ENCODE results near the gene CLIC6. TPM values are rescaled to one million over a fixed set of nuclear protein-coding genes. Genes with fewer than 3 reads are reported as not detected.

Gene CLIC6
- total RNA-seq, 1 experiment from 2014 or later: not detected

DNA sequence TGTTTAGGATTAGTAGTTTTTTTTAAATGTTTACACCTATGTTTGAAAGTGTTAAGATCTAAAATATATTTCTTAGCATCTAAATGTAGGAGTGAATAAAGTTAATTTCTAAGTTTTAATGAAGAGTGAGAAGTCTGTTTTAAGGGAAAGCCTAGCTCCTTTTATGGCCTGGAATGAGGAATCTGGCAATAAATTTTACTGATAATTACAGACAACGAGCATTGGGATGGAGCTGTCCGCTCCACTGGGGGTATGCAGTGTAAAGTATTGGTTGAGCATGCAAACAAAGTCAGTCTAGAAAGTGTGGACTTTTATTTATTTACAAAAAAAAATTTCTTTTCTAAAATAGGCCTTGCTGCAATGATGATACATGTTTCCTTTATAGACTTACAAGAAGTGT, 19.0 kb downstream of the CLIC6 start:
- Histone ChIP-seq H2AFZ (ENCODE audit: low read length) (no peak overlapping the region), H3K4me1 (ENCODE audit: insufficient read depth, low read length) (peaks cover 28% of the 10 kb centered on the region), H3K4me2 (ENCODE audit: low read length) (no peak overlapping the region), H3K27me3 (ENCODE audit: low read length) (no peaks in the 10 kb centered on the region), H3K9ac (ENCODE audit: low read length) (no peak overlapping the region), H3K9me2 (replicated peaks; ENCODE audit: low read length) (no peaks in the 10 kb centered on the region), H3K27ac (ENCODE audit: low read length) (no peak overlapping the region), H3K79me2 (ENCODE audit: low read length) (no peaks in the 10 kb centered on the region), H4K20me1 (ENCODE audit: low read length) (no peaks in the 10 kb centered on the region), H3K9me3 (ENCODE audit: low read length) (no peaks in the 10 kb centered on the region), H3K4me3 (ENCODE audit: low read length) (no peak overlapping the region), H3F3A (ENCODE audit: low read length, unreplicated experiment) (no peaks in the 10 kb centered on the region), H3K36me3 (ENCODE audit: low read depth, low read length) (no peaks in the 10 kb centered on the region)
- DNase-seq (no peak), ATAC-seq (no peak)
- ChIA-PET POLR2A (ENCODE audit: unreplicated experiment) (no interaction called here), CTCF (interaction anchor here (0.6 kb wide), 1 partner anchor 56 kb away, joined by 3 read pairs; no protein-coding TSS in a partner anchor)
- intact Hi-C loops (cut with micrococcal nuclease): no loop called here
- TF ChIP-seq EZH2phosphoT487 (IDR thresholded peaks at IDR 0.05; ENCODE audit: borderline replicate concordance, low read length) (no peak), EZH2 (IDR thresholded peaks at IDR 0.05; ENCODE audit: low read length, unreplicated experiment) (no peak)
- TF ChIP-seq, protein P1, sequence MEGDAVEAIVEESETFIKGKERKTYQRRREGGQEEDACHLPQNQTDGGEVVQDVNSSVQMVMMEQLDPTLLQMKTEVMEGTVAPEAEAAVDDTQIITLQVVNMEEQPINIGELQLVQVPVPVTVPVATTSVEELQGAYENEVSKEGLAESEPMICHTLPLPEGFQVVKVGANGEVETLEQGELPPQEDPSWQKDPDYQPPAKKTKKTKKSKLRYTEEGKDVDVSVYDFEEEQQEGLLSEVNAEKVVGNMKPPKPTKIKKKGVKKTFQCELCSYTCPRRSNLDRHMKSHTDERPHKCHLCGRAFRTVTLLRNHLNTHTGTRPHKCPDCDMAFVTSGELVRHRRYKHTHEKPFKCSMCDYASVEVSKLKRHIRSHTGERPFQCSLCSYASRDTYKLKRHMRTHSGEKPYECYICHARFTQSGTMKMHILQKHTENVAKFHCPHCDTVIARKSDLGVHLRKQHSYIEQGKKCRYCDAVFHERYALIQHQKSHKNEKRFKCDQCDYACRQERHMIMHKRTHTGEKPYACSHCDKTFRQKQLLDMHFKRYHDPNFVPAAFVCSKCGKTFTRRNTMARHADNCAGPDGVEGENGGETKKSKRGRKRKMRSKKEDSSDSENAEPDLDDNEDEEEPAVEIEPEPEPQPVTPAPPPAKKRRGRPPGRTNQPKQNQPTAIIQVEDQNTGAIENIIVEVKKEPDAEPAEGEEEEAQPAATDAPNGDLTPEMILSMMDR (conservative IDR thresholded peaks at IDR 0.05; ENCODE audit: low read depth, low read length): no peak
- no TSS peak for BruUV-seq (replicated peaks)

DNA sequence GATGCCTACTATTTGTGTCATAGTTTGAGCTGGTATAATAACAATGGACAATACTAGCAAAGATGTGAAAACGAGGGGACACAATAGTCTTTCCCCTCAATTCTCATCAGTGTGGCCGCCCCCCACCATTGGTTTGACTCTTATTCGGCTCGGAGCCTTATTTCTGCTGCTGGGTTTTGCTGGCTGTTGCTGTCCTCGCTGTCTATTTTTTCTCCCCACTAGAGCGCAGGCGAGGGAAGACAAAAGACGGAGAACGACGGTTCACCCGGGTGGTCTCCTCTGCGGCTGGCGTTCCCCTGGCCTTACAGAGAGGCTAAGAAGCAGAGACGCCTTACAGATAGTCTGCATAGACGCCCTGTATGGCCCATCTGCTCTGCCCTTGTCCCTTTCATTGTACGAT, 19.4 kb downstream of the CLIC6 start:
- BruUV-seq (replicated peaks): no TSS peak
- ATAC-seq (no peak), DNase-seq (no peak)
- Histone ChIP-seq H3K9me3 (ENCODE audit: low read length) (no peaks in the 10 kb centered on the region), H3K79me2 (ENCODE audit: low read length) (no peaks in the 10 kb centered on the region), H3K27ac (ENCODE audit: low read length) (no peak overlapping the region), H3K9me2 (replicated peaks; ENCODE audit: low read length) (no peaks in the 10 kb centered on the region), H3K4me2 (ENCODE audit: low read length) (no peak overlapping the region), H3K9ac (ENCODE audit: low read length) (no peak overlapping the region), H2AFZ (ENCODE audit: low read length) (no peak overlapping the region), H3K36me3 (ENCODE audit: low read depth, low read length) (no peaks in the 10 kb centered on the region), H3K27me3 (ENCODE audit: low read length) (no peaks in the 10 kb centered on the region), H3K4me3 (ENCODE audit: low read length) (no peak overlapping the region), H4K20me1 (ENCODE audit: low read length) (no peaks in the 10 kb centered on the region), H3K4me1 (ENCODE audit: insufficient read depth, low read length) (peaks cover 32% of the 10 kb centered on the region), H3F3A (ENCODE audit: low read length, unreplicated experiment) (no peaks in the 10 kb centered on the region)
- TF ChIP-seq EZH2 (IDR thresholded peaks at IDR 0.05; ENCODE audit: low read length, unreplicated experiment) (no peak), EZH2phosphoT487 (IDR thresholded peaks at IDR 0.05; ENCODE audit: borderline replicate concordance, low read length) (no peak)
- TF ChIP-seq, protein P1 (conservative IDR thresholded peaks at IDR 0.05; ENCODE audit: low read depth, low read length): no peak
- intact Hi-C loops (cut with micrococcal nuclease): no loop called here
- POLR2A ChIA-PET (ENCODE audit: unreplicated experiment): no interaction called here
- CTCF ChIA-PET: no interaction called here

DNA sequence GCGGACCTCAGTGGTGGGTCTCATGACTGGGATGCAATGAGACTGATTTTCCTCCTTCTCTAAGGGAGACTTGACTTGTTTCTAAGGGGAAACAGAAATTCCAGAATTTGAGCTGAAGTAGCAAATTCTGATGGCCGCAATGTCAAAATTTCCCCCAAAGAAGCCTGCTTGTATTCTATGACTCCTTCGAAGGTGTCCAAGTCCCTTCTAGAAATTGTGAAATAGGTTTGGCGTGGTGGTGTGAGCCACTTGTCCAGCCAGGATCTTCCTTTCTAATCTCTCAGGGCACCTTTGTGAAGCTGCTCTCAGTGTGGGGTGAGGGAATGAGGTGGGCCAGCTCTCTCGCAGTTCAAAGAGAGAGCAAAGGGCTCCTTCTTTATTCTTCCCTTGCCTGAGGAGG, 19.9 kb downstream of the CLIC6 start:
- BruUV-seq (replicated peaks): no TSS peak
- CTCF ChIA-PET: no interaction called here
- H3K4me2 ChIP-seq (ENCODE audit: low read length): no peak overlapping the region
- POLR2A ChIA-PET (ENCODE audit: unreplicated experiment): no interaction called here
- no peaks in the 10 kb centered on the region for H4K20me1 ChIP-seq (ENCODE audit: low read length)
- no peaks in the 10 kb centered on the region for H3F3A ChIP-seq (ENCODE audit: low read length, unreplicated experiment)
- ATAC-seq (no peak), DNase-seq (no peak)
- no peak overlapping the region for H3K27ac ChIP-seq (ENCODE audit: low read length)
- no peaks in the 10 kb centered on the region for H3K36me3 ChIP-seq (ENCODE audit: low read depth, low read length)
- no peaks in the 10 kb centered on the region for H3K27me3 ChIP-seq (ENCODE audit: low read length)
- TF ChIP-seq, protein P1 (conservative IDR thresholded peaks at IDR 0.05; ENCODE audit: low read depth, low read length): no peak
- TF ChIP-seq EZH2 (IDR thresholded peaks at IDR 0.05; ENCODE audit: low read length, unreplicated experiment) (no peak), EZH2phosphoT487 (IDR thresholded peaks at IDR 0.05; ENCODE audit: borderline replicate concordance, low read length) (no peak)
- no peaks in the 10 kb centered on the region for H3K9me2 ChIP-seq (replicated peaks; ENCODE audit: low read length)
- no peaks in the 10 kb centered on the region for H3K9me3 ChIP-seq (ENCODE audit: low read length)
- no peak overlapping the region for H2AFZ ChIP-seq (ENCODE audit: low read length)
- H3K4me1 ChIP-seq (ENCODE audit: insufficient read depth, low read length): peaks cover 38% of the 10 kb centered on the region
- no peak overlapping the region for H3K4me3 ChIP-seq (ENCODE audit: low read length)
- no peaks in the 10 kb centered on the region for H3K79me2 ChIP-seq (ENCODE audit: low read length)
- H3K9ac ChIP-seq (ENCODE audit: low read length): no peak overlapping the region
- intact Hi-C loops (cut with micrococcal nuclease): no loop called here
